HG03439 (cell line): ENCODE data around the gene SH3BP5.

Experiments
- ATAC-seq: cut with Tn5 transposase; IDR thresholded peaks from one replicate; pipeline ENCODE4 v1.9.1; 2021; ENCODE audit warnings: mild to moderate bottlenecking, moderate library complexity; ENCODE audit not compliant: unreplicated experiment

The SH3BP5 gene

DNA sequence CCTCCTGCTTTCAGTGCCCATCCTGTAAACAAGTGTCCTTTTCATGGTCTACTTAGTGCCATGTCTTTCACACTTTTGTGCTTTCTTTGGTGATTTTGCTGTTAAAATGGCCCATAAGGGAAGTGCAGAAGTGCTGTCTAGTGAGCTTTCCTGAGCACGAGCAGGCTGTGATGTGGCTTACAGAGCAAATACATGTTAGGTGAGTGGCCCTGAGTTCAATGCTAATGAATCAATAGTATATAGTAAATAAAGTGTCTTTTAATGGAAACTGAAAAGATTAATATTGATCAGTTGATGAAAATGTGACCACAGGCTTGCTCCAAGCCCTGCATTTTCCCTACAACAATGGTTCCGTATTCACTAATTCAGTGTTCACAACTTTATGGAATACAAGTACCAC, 5.7 kb downstream of the SH3BP5 start:
- ATAC-seq = no peak

DNA sequence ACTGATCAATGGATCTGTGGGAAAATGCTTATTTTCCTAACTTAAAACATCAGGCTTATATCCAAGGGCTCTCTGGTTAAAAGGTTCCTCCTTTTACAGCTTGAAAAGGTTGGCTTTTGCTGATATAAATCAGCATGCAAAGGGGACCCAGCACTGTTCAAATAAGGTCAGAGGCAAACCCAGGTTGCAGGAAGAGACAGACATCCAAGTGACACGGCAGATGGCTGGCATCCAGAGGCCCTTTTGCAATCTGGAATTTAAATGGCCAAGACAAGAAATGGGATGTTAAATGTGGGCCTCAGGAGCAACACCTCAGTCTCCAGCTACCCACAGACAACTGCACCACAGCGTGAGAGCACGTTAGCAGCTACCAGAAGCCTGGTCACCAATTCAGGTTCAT, 6.3 kb downstream of the SH3BP5 start:
- no peak for ATAC-seq

DNA sequence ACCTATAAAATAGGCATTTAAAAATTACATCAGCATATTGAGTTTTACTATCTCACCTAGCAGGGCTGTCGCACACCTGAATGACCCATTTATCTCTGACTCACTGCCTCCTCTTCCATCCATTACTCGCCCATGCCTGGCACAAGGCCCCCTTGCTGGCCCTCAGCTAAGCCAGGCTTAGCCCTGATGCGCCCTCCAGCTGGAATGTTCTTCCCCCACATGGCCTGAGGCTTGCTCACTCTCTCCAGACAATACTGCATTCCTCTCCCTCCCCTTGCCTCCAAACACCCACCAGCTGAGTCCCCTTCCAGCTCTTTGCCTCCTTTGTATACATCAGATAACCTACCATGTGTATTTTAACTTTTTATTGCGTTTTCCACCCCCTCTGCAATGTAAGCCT, 7.2 kb downstream of the SH3BP5 start:
- no peak for ATAC-seq

DNA sequence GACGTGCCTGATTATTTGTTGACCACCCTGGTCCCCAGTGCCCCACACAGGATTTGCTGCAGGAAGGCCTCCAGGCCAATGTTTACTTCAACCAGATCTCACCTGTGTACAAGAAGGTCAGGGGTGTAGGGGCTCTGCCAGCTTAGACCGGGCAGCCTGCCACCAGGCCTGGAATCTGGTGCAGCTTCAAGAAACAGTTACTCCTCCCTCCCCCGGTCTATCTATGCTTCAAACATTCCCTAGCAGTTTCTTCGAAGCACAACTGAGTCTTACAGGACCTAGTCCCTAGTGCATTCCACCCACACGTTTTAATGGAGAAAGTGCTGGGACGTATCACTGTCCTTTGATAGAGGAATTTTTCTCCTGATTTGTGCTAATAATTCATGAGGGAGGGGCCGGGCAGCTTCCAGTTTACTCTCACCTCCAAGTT, 8.0 kb downstream of the SH3BP5 start:
- ATAC-seq = no peak

DNA sequence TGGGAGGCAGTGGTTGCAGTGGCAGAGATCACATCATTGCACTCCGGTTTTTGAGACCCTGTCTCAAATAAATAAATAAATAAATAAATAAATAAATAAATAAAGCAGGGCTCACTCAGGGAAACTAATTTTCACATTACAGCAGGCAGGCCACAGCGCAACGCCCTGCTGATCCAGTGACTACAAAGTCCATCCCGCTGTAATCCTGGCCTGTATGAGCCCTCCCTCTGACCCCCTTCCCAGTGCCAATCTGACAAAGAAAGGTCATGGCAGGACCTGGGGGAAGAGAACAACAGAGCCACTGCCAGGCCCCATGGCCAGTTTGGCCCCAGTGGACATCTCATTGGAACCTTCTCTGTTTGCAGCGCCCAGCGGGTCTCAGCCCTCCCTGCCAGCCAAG, 9.3 kb downstream of the SH3BP5 start:
- ATAC-seq = no peak

DNA sequence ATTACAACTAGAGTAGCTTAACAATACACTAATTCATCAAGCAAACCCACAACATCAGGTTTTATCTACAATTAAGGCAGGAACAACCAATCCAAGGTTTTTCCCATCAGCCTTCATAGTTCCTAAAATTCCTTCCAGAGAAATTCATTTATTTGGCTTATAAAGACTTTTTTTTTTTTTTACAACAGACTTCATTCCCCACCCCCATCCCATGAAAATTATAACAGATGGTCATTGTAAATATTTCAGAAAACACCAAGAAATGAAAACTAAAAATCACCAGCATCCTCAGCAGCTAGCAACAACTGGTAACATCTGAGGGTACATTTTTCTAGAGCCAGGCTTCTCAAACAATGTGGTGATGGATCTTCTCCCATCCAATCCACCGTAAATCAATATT, 11.0 kb downstream of the SH3BP5 start:
- no peak for ATAC-seq

DNA sequence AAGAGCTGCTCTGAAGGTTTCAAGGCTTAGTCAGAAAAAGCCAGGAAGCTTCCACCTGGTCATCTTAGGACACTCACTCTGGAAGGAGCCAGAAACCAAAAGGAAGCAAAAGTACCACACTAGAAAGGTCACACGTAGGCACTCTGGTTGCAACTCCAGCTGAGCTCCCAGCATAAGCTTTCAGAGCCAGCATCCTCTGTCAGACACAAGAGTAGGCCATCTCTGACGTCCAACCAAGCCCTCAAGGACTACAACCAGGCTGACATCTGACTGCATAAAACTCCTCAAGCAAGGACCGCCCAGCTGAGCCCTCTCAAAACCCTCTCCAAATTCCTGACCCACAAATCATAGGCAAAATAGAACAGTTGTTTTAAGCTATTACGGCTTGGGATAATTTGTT, 12.8 kb downstream of the SH3BP5 start:
- no peak for ATAC-seq

DNA sequence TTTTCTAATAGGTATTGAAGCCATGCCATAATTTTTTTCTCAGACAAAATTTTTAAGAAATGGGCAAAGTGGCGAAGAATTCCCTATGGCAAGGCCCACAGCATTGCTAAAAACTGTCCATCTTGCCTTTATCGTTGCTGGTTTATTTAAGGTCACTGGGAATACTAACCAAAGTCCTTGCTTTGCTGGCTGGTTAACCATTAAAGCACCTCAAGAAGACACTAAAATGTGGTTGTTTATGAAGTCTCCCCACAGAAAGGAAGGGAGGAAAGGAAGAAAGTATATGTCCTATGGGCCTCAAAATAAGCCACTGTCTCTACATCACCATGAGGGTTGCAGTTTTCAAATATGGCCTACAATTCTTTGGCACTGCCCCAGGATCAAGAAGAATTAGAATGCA, 13.2 kb downstream of the SH3BP5 start:
- ATAC-seq = no peak

DNA sequence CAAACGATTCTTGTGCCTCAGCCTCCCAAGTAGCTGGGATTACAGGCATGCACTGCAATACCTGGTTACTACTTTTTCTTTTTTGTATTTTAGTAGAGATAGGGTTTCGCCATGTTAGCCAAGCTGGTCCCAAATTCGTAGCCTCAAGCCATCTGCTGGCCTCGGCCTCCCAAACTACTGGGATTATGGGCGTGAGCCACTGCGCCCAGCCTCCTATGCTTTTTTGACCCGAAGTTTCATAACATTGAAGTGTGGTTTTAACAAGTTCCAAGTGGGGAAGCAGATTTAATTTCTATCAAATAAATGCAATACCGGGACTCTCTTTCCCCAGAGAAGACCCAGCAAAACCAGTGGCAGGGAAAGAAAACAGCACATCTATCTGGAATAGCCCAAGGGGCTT, 13.7 kb downstream of the SH3BP5 start:
- ATAC-seq = no peak

DNA sequence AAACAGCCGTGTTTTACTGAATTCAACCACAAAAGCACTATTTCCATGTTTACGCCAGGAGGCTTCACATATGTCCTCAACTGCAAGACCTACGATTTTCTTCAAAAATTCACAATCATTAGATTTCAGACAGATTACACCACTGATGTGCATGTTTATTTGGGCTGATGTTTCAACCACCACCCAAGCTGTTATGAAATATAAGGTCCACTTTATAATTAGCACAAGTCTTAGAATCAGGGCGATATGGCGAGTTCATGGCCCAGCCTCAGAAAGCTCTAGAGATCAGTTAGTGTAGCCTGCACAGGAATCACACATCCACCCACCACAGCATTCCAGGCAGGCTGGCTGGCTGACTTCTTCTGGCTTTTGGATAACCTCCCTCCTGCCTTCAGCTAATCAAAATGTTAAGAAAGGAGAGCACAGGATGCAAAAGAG, 15.4 kb downstream of the SH3BP5 start:
- no peak for ATAC-seq

DNA sequence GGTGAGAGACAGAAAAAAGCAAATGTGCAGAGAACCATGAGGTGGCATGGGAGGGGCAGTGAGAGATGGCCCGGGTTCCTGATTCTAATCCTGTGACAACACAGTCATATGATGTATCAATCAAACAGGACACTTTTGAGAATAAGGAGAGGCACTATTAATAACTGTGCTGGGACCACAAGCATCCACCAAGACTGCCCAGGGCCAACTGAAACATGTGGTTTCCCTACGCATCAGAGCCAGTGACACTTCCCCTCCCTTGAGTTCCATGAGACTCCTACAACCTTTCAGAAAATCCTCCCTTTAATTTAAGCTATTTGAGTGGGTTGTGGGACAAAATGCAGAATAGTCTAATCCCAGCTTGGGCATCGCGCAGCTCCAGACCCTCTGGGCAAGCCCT, 17.4 kb downstream of the SH3BP5 start:
- ATAC-seq = no peak

DNA sequence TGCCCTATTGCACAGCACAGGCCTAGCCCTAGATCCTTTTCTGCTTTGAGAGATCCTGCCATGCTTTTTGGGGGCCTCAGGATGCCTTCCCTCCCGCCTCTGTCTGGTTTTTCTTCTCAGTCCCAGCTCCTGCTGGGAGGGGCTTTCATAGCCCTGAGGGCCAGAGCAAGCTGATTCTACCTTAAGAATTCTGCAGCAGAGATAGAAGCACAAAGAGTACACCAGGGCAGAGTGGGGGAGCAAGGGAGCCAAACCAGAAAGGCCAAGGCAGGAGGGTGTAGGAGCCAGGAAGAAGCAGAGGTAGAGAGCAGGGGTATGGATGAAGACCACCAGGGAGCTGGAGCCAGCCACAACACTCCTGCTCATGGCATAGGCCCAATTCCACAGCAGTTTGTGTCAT, 18.1 kb downstream of the SH3BP5 start:
- no peak for ATAC-seq

DNA sequence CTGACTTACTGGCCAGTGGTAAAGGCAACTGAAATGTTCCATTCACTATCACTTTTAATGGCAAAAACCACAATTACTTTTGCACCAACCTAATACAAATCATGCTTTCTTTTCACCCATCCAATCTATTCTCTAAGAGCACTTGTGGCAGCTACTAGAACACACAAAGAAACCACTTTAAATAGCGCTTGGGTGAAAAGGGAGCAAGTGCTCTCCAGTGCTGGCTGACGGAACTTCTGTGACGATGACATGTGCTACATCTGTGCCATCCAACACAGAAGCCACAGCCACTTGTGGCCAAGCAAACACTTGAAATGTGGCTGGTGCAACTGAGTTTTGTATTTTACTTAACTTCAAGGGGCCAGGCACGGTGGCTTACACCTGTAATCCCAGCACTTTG, 18.9 kb downstream of the SH3BP5 start:
- ATAC-seq = no peak

DNA sequence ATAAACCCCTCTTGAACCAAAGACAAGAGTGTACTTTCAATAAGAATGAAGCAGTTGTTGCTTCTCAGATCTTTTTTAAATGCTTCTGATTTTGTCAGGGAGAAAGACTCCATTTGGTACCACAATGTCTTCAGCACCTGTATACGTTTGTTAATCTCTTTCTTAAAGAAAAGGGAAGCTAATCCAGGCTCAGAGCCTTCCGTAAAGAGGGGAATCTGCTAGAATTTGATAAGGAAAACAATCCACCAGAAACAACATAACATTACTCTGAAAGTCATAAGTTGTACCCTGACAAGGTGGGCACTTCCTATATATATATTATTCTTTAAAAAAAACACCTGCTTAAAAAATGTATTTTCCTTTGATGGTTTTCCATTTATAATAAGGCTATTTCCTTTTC, 19.8 kb downstream of the SH3BP5 start:
- no peak for ATAC-seq

DNA sequence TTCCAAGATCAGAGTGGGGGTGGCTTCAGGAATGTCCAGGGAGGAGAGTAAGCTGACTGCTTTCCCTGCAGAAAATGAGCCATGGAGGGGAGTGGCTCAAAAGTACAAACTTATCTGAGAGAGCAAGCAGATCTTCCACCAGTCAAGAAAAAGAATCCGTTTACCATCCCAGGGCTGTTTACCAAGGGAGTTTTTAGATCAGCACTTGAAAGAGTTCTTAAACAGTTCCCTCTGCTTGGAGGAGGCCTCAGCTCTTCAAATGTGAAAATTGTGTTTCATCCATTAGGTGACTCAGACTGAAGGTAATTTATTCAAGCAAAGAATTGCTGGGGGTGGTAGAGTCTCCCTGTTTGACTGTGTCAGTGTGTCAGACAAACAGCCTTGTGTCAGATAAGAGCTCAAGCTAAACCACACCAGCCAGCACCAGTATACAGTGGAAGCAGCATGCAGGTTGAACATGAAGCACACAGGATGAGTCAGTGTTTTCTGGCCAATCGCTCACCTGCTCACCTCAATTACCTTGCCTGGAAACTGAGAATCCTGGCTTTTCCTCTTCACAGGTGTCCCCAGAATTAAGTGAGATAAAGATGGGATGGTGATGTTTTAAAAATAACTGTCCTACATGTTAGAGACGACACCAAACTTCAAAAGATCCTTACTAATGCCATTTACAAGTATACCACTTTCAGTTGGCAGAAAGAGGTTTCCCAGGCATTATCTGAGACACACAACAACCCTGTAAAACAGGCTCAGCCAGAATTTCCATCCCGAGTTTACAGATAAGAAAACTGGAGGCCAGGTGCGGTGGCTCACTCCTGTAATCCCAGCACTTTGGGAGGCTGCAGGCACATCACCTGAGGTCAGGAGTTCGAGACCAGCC, 21.7 kb downstream of the SH3BP5 start:
- ATAC-seq = peak; percentile 78

DNA sequence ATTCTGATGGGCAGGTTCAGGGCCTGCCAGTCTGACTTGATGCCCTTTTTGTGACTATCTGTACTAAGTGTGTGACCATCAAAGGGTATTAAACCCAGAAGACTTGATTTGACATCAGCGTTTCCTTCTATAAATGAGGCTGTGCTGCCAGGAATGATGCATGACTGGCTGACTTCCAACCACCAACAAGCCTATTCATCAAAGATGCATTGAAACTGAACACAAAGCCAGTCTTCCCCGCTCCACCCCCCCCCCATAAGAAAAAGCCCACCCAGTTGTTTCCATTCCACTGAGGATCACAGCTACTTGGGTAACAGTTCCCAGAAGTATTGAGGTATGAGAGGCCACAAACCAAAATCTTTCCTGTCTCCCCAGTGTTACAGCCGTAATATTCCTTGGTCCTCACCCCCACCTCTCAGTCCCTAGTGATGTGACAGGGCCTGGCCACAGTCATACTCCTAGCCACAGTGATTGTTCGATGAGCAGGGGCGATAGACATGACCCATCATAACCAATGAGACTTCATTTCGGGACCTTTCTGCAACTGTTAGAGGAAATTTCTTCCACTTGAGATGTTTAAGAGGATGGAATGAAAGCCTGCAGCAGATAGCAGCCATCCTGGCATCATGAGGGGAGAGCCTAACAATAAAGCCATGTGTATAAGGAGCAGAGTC, 22.6 kb downstream of the SH3BP5 start:
- ATAC-seq = no peak

DNA sequence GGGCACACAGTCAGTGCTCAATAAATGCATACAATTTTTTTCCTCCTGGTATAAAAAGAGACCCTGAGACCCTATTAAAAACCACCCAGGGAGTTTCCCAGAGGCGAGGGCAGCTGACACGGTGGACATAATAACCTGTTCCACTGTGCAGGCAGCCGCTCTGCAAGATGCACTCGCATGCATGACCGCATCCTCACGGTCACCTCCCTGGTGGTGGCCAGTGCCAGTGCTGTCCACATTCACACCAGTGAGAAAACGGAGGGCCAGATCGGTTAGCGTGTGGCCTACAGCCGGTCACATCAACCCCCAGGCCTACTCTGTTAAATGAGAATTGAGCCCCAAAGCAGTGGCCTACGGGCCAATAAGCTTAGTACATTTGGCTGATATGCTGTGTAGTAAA, 24.8 kb downstream of the SH3BP5 start:
- ATAC-seq = no peak

DNA sequence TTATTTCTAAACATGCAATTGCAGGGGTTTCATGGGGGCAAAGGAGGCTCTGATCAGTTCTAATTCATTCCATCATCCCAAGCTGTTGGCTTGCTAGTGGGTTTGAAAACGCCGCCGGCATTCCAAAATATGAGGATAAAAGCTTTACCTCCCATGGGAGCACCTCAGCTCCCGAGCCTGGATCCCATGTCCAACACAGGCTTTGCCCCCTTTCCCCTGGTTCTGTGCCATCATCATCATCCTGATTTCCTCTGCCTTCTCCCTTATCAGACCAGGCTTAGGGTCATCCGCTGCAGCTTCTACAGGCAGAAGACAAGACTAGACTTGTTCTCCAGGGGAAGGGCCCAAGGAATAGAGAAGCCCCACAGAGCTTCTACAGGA, 25.4 kb downstream of the SH3BP5 start:
- no peak for ATAC-seq

DNA sequence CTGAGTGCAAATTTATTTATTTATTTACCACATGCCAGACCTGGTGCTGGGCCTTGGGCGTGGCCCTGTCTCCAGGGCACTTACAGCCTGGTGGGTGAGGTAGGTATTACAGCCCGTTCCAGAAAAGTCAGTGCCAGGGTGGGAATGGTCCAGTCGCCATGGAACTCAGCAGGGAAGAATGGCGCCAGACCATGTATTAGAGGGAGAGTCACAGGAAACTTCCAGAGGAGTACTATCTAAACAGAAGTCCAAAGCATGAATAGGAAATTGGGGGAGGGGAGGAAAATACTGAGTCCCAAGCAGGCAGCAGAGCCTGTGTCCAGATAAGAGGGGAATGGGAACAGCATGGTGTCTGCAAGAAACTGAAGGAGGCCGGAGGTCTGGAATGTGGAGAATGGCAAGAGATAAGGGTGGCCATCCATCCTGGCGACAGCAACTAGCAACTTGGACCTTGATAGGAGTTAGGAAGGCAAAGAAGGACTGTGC, 27.0 kb downstream of the SH3BP5 start:
- no peak for ATAC-seq

DNA sequence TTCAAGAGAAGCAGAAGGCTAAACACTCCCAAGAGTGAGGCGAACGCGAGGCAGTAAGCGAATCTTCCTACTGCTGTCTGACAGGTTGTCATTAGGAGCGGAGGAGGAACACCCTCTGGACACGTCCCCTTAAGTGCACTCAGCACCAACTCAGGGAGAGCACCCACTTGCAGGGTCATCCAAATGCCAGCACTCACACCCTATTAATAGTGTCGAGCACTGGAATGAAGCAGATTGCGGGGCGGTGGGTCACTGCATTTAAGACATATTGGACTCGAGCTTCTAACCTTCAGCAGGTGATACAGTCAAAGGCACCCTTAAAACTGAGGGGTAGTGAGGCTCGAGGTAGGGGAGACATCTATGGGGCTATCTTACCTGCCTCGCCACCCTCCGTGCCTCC, 28.7 kb downstream of the SH3BP5 start:
- no peak for ATAC-seq

DNA sequence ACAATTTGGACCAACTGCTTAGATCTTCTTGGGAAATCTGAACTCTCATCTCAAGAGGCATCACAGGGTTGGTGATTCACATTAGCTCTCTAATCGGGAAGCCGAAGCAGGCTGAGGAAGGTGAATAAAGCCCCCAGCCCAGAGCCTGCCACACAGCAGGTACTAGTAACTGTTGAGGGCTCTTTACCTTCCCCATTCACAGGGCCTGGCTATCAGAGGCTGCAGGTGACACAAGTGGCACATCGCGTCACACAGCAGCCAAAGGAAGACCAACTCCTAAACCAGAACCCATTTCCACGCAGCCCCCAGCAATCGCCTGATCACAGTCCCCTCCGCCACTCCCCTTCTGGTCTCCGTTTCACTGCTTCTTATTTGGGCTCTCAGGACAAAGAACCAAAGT, 29.2 kb downstream of the SH3BP5 start:
- no peak for ATAC-seq

DNA sequence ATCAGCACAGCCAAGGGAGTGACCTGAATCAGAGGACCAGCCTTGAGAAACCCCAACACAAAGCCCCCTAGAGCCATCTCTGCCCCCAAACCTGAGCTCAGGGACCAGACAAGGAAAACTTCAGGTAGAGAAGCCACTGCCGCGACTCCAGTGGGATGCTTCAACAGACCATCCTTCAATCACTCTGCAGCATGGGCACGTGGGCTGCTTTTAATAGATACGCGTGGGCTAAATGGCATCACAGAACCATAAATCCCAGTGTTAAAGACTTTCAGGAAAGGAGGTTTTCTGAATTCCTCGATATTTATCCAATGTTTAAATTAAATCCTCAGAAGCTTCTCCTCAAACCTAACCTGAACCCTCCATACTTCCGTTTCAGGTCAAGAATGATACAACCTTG, 30.6 kb downstream of the SH3BP5 start:
- ATAC-seq = no peak
